Body of pancreas (tissue), 4 donors: ENCODE measurements around the gene ERO1B. TPM values are rescaled to one million over a fixed set of nuclear protein-coding genes. Genes with fewer than 3 reads are reported as not detected.

Experiments
- ATAC-seq: fragments of 150-250 bp; one replicate; pipeline ENCODE4 v1.9.1; 2016
- DNase-seq, 4 donors: peaks; one replicate each; pipeline ENCODE4 v3.0.0-alpha.2; 2019
- H3K27ac ChIP-seq, 4 donors: fragments of 200-600 bp; sonication (generic); 1 replicate in 3 of 4; 2 replicates in 1 of 4; pipeline versions ENCODE4 v1.5.1 to v1.6.1; 2016 to 2019; ENCODE audit warnings: mild to moderate bottlenecking in 1 of 4, mixed read lengths in 1 of 4, moderate library complexity in 1 of 4
- H3K27me3 ChIP-seq, 2 donors: fragments of 200-600 bp; sonication (generic); one replicate each; pipeline ENCODE4 v1.6.0; 2016; ENCODE audit warnings: mild to moderate bottlenecking in 1 of 2
- H3K36me3 ChIP-seq, 2 donors: fragments of 200-600 bp; sonication (generic); replicated peaks in 1 of 2; 2 replicates each; pipeline ENCODE4 v1.5.1; 2016; ENCODE audit warnings: low read depth in 2 of 2; ENCODE audit not compliant: insufficient read depth in 1 of 2
- H3K4me1 ChIP-seq: fragments of 200-600 bp; sonication (generic); one replicate; pipeline ENCODE4 v1.6.0; 2016
- H3K4me3 ChIP-seq, 2 donors: fragments of 200-600 bp; sonication (generic); 1 replicate in 1 of 2; 2 replicates in 1 of 2; pipeline ENCODE4 v1.5.1; 2016 to 2019
- H3K9me3 ChIP-seq, 3 donors: fragments of 200-600 bp; sonication (generic); 1 replicate in 2 of 3; 2 replicates in 1 of 3; pipeline ENCODE4 v1.5.1; 2016
- CTCF ChIP-seq, 7 experiments: fragments of 450-650 bp in 4 of 7; fragments of 200-600 bp in 3 of 7; sonication (generic) in 3 of 7; IDR thresholded peaks; one replicate each; pipeline ENCODE4 v1.5.1; 2016 to 2019; ENCODE audit warnings: antibody characterized with exemption in 7 of 7
- POLR2A ChIP-seq, 3 donors: fragments of 450-650 bp; IDR thresholded peaks; one replicate each; pipeline ENCODE4 v1.6.1; 2016; ENCODE audit warnings: antibody characterized with exemption in 3 of 3, mild to moderate bottlenecking in 2 of 3
- WGBS, 2 donors: methylation state at CpG; one replicate each; pipeline ENCODE4 v1.1.5; 2017; 5-methylcytosine and 5-hydroxymethylcytosine counted together
- intact Hi-C: fragments of 100-400 bp; cut with DNase I; formaldehyde crosslinking; loops from one replicate; pipeline ENCODE4 v1.15.1; 2023
- total RNA-seq, 2 donors: library from RNA; depleted of rRNA; stranded (reverse); fragments of >200 nt; gene quantifications; one replicate each; pipeline ENCODE4 v1.1.0, GENCODE V29; 2016

ERO1B gene
- total RNA-seq, 2 donors from 2014 or later, result 136 to 489 TPM

GRCh38 chr1:236311040-236311439 is 29.3 kb upstream of the ERO1B start:
- ATAC-seq, result no peak
- TF ChIP-seq POLR2A (IDR thresholded peaks at IDR 0.05) (no peak), CTCF (IDR thresholded peaks at IDR 0.05) (no peak)

GRCh38 chr1:236308827-236309226 is 27.1 kb upstream of the ERO1B start:
- no peaks in the 10 kb centered on the region for H3K36me3 ChIP-seq
- H3K27me3 ChIP-seq, result no peaks in the 10 kb centered on the region
- 89 to 90% methylated on average over 5 of the region's 5 CpGs for WGBS, 2 donors
- ATAC-seq, result no peak
- DNase-seq, result no peak
- TF ChIP-seq CTCF (IDR thresholded peaks at IDR 0.05), result no peak
- no peak for TF ChIP-seq POLR2A (IDR thresholded peaks at IDR 0.05)
- H3K4me1 ChIP-seq, result peaks cover 32% of the 10 kb centered on the region
- no peaks in the 10 kb centered on the region for H3K9me3 ChIP-seq
- no peak overlapping the region for H3K4me3 ChIP-seq
- intact Hi-C loops, result no loop called here
- H3K27ac ChIP-seq, result no peak overlapping the region

More at GRCh38 chr1:236311040-236311439, 29.3 kb upstream of the ERO1B start:
- Histone ChIP-seq H3K27ac (no peak overlapping the region), H3K36me3 (no peaks in the 10 kb centered on the region), H3K4me3 (no peak overlapping the region), H3K27me3 (no peaks in the 10 kb centered on the region), H3K9me3 (no peaks in the 10 kb centered on the region), H3K4me1 (peaks cover 18% of the 10 kb centered on the region)
- no peak for DNase-seq
- intact Hi-C loops, result no loop called here
- WGBS, 2 donors, result 49 to 53% methylated on average over 4 of the region's 4 CpGs

- Histone ChIP-seq H3K4me3 (no peak overlapping the region), H3K9me3 (no peaks in the 10 kb centered on the region), H3K36me3 (no peaks in the 10 kb centered on the region), H3K27me3 (no peaks in the 10 kb centered on the region), H3K4me1 (peaks cover 43% of the 10 kb centered on the region), H3K27ac (no peak overlapping the region)
- DNase-seq (peak in 1 of 4 donors; percentile 39), ATAC-seq (peak; percentile 26)
- TF ChIP-seq POLR2A (IDR thresholded peaks at IDR 0.05) (no peak), CTCF (IDR thresholded peaks at IDR 0.05) (peak in 2 of 7 experiments; percentile 4 to 9)
- intact Hi-C loops, result no loop called here
- 68 to 80% methylated on average over 6 of the region's 6 CpGs for WGBS, 2 donors
These were observed 25.7 kb upstream of the ERO1B start for GRCh38 chr1:236307435-236307834.

GRCh38 chr1:236304682-236305081 is 22.9 kb upstream of the ERO1B start:
- no peak for TF ChIP-seq CTCF (IDR thresholded peaks at IDR 0.05)
- TF ChIP-seq POLR2A (IDR thresholded peaks at IDR 0.05), result no peak
- no peak for ATAC-seq
- no peaks in the 10 kb centered on the region for H3K36me3 ChIP-seq
- no peaks in the 10 kb centered on the region for H3K27me3 ChIP-seq
- WGBS, 2 donors, result 29 to 32% methylated on average over 4 of the region's 4 CpGs
- intact Hi-C loops, result no loop called here
- H3K4me3 ChIP-seq, result no peak overlapping the region
- H3K4me1 ChIP-seq, result peaks cover 49% of the 10 kb centered on the region
- peak overlapping the region in 3 of 4 donors; percentile 45 to 91 (median 54) for H3K27ac ChIP-seq
- no peak for DNase-seq
- H3K9me3 ChIP-seq, result no peaks in the 10 kb centered on the region

- Histone ChIP-seq H3K4me1 (peaks cover 47% of the 10 kb centered on the region), H3K27me3 (no peaks in the 10 kb centered on the region), H3K27ac (peak overlapping the region; percentile 25 to 91 (median 50)), H3K36me3 (no peaks in the 10 kb centered on the region), H3K9me3 (no peaks in the 10 kb centered on the region), H3K4me3 (no peak overlapping the region)
- TF ChIP-seq CTCF (IDR thresholded peaks at IDR 0.05) (no peak), POLR2A (IDR thresholded peaks at IDR 0.05) (no peak)
- ATAC-seq (no peak), DNase-seq (no peak)
- intact Hi-C loops, result no loop called here
- 83 to 94% methylated on average over 3 of the region's 4 CpGs for WGBS, 2 donors
These were observed 21.9 kb upstream of the ERO1B start for GRCh38 chr1:236303675-236304074.
